Activated CD4-positive, CD25-positive, alpha-beta regulatory T cell treated with anti-CD3 and anti-CD28 coated beads, Interleukin-2, amount 50 U/mL, for 16 hours (primary cell): ENCODE measurements around the gene NCDN.

ENCODE experiments used
- DNase-seq: peaks from one replicate; pipeline ENCODE4 v3.0.0-alpha.2; 2020; ENCODE audit warnings: low read depth, low spot score

NCDN gene

GRCh38 chr1:35590476-35591040, 33.0 kb downstream of the NCDN start:
- DNase-seq: no peak

DNA sequence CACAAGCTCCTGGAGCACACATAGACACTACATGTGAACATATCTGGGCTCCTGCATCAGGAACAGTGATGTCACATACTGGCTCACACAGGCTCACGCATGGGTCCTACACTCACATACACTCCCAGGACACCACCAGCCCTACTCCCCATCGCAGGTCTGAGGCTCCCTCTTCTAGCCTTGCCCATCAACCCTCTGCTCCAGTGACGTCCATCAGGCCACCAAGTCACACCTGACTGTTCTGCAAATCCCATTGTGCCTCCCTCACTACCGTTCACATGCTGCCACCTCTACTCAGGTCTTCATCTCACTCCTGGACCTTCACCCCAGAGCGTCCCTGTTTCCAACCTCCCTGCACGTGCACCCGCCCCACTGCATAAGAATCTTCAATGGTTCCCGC, 33.6 kb downstream of the NCDN start:
- no peak for DNase-seq

DNA sequence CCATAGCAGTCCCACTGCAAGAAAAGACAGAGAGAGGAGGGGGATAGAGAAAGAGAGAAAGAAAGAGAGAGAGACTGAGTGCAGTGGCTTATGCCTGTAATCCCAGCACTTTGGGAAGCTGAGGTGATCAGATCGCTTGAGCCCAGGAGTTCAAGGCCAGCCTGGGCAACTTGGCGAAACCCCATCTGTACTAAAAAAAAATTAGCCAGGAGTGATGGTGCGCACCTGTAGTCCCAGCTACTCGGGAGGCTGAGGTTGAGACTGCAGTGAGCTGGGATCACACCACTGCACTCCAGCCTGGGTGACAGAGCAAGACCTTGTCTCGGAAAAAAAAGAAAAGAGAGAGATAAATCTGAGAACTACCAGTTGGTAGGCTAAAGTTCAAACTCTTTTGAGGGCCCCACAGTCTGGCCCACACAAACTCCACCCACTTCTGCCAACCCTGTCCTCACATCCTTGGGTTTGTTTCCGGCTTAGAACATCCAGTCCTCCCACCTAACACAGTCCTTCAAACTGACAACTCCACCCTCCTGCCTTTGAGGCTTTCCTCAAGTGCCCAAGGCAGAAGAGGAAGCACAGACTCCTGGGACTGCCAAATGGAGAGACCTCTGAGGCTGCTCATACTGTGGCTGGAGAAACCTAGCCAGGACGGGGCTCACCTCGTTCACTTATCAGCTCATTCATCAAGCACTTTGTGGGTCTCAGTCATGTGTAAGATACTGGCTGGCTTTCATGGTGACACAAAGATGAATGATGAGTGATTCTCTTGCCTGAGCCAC, 35.6 kb downstream of the NCDN start:
- no peak for DNase-seq

DNA sequence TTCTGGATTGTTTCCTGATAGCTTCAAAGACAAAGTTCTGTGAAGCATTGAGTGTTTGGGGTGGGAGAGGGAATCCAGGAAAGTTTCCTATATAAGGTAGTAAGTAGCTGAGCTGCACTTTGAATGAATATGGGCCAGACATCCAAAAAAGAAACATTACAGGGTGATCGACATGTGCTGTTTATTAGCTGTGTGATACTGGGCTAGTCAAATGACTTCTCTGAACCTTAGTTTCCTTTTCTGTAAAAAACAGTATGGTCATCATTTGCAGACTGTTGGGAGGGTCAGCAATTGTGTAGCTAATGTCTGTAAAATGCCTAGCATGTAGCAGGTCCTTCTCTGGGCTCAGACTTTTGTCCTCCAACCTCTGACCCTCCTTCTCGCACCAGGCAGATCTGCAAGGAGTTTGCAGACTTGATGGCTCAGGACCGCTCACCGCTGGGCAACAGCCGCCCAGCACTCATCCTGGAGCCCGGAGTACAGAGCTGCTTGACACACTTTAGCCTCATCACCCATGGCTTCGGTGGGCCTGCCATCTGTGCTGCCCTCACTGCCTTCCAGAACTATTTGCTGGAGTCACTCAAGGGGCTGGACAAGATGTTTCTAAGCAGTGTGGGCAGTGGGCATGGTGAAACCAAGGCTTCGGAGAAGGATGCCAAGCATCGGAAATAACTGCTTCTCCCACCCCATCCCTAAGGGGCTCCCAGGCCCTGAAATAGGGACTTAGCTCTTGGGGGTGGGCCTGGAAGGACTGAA, 36.6 kb downstream of the NCDN start:
- DNase-seq: no peak

GRCh38 chr1:35595684-35596083, 38.1 kb downstream of the NCDN start:
- no peak for DNase-seq

DNA sequence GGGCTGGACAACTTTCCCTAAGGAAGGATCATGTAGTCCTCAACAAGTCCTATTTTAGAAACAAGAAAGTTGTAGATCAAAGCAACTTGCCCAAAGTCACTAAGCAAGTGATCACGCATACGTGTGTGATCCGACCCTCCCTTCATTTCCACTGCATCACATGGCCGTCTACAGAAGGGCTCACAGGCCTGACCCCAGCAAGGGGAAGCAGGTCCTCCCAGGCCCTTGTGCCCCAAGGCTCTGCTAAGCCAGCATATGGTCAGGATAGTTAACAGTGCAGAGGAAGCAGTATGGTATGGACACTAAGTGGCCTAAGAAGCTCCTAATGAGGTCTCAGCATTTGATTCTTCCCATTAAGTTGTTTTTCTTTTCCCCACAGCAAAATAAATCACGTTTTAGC, 40.3 kb downstream of the NCDN start:
- DNase-seq: no peak

DNA sequence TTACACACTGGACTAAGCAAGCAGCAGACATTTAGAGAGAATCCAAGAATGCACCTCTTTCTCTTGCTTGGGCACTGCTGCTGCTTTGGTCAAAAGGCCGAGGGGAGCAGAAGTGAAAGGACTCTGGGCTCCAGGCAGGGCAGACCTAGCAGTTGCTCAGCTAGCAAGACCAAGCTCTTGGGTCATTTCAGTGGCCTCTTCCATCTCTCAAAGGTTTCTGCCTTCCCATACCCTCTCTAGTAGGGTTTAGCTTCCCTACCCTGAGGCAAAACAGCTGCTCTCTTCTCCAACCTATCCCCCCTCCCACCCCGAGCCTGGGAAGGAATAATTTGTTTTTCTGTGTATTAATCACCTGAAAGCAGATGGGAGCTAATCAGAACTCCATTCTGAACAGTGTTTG, 41.3 kb downstream of the NCDN start:
- DNase-seq: no peak

DNA sequence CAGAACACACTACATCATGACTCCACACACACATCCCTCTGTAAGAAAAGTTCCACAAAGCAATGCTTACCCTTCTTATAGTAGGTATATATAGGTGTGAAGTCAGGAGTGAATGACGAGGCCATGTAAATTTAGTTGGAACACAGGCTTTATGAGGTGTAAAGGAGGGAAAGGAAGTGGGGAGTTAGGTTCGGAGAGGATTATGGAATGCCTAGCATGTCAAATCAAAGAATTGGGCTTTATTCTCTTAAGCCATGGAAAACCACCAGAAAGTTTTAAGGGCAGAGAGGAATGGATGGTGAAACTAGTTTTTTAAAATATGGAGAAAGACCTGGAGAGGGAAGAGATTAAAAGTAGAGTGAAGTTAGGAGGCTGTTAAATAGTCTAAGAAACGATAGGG, 41.8 kb downstream of the NCDN start:
- DNase-seq: no peak

DNA sequence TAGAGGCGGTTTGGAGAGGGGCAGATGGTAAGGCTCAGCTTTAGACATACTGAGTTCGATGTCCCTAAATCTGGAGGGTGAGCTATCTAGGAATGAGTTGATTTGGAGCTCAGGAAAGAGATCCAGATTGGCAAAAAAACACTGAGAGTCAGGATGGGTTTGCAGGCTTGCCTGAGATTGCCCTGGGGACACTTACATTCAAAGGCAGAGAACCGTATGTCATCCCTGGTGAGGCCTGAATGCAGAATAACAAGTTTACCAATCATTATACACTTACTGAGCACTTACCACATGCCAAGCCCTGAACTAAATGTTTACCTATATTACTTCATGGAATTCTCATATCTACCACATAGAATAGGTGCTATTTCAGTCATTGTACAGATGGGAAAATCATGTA, 43.0 kb downstream of the NCDN start:
- DNase-seq: no peak

- no peak for DNase-seq
Measured at GRCh38 chr1:35603468-35603867, 45.9 kb downstream of the NCDN start.

DNA sequence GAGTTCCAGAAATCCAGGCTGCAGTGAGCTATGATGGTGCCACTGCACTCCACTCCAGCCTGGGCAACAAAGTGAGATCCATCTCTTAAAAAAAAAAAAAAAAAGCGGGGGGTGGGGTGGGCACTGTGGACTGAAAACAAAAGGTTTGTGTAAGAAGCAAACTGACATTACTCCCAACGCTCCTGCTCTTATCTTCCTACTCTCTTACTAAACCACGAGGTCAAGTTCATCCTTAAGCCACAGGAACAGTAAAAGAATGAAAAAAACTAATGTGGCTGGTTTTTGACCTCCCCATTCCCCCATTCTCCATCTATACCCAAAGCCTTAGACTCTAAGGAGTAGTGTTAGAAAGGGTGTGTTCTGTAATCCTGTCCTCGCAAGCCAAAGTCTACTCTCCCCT, 46.3 kb downstream of the NCDN start:
- no peak for DNase-seq

GRCh38 chr1:35605071-35605866, 47.7 kb downstream of the NCDN start:
- no peak for DNase-seq

- DNase-seq: no peak
Measured at GRCh38 chr1:35605867-35606182, 48.2 kb downstream of the NCDN start.

- DNase-seq: no peak
Measured at GRCh38 chr1:35611655-35612054, 54.1 kb downstream of the NCDN start.

DNA sequence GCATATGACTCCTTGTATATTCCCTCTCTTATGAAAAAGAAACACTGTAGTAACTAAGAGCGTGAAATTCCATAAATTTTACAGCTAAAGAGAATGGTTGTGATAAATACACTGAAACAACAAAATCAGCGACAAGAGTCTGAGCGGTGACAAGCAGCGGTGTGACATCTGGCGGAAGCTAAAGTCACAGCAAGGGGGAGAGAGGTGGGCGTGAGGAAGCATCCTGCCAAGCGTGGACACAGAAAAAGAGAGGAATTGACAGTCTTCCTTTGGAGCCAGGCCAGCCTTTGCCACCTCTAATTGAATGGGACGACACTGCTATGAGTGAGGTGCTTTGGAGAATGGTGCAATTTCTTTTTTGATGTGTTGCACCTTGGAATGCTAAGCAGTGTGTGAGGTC, 57.8 kb downstream of the NCDN start:
- no peak for DNase-seq
